GM19099 (cell line): ENCODE data around the gene RAB36.

Source experiments
- POLR2A ChIP-seq: IDR thresholded peaks from 3 replicates; pipeline ENCODE4 v1.6.1; 2011; ENCODE audit warnings: low read depth; ENCODE audit not compliant: insufficient read length; ENCODE audit errors: extremely low read depth

RAB36 gene

DNA sequence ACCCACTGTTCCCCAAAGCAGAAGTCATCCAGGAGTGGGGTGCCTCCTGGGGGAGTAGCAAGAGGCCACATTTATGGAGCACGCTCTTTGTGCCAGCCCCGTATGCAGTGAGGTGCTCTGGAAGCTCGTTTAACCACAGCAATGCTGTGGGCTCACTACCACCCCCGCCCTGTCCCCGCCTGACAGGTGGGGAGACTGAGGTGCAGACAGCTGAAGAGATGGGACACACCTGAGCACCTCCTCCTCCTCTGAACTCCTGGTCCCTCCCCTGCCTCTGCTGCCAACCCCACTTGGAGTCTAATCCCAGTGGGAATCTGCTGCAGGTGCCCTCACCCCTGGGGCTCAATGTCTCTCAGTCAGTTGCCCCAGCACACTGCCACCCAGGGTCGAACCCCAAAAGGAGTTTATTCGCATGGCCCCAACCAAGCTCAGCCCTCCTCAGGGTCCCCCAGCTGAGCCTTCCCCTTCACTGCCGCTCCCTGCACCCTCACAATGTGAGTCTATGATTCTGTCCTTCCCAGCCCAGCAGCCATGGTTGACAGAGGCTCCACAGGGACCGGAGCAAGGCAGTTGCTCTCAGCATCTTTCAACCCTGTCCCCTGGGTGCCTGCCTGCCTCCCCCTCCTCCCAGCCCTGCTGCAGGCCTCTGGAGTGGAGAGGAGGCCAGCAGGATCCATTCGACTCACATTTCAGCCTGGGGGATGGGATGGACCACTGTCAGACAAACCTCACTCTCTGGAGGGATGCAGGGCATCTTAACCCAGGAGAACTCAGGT lies 21.8 kb downstream of the RAB36 start:
- TF ChIP-seq POLR2A: no peak

GRCh38 chr22:23168391-23169042 lies 23.2 kb downstream of the RAB36 start:
- TF ChIP-seq POLR2A: no peak

DNA sequence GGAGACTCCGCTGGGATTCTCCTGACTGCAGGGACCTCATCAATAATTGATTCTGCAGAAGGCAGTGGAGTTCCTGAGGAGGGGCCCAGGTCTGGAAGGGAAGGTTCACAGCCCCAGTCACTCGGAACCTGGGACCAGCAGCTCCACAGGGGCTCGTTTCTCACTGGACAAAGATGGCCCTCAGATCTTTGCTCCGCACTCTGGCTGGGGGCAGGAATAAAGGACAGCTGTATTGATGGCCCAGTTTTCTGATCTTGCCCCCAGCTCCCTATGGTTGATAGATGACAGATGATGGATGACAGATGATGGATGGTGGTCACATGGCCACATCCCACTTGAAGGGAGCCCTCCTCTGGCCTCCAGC lies 23.7 kb downstream of the RAB36 start:
- no peak for TF ChIP-seq POLR2A

GRCh38 chr22:23175817-23176644 lies 30.8 kb downstream of the RAB36 start:
- no peak for TF ChIP-seq POLR2A

- TF ChIP-seq POLR2A: no peak
Measured at GRCh38 chr22:23176645-23177027, 31.4 kb downstream of the RAB36 start.

DNA sequence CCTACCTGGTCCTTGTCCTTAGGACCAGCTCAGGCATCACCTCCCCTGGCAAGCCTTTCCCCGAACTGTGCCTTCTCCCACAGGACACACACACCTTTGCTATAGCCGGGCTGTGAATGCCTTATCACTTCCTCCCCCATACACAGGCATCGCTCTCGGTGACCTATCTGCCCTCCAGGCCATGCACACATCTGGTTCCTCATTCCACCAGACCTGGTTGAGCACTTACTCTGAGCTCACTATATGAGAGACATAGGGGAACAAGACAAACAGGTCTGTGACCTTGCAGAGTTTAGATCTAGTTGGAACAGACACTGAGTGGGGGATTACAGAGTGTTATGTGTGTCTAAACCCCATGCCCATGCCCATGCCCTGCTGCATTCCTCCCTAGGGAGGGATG lies 31.9 kb downstream of the RAB36 start:
- TF ChIP-seq POLR2A: no peak

GRCh38 chr22:23178512-23179254 lies 33.4 kb downstream of the RAB36 start:
- TF ChIP-seq POLR2A: no peak

- no peak for TF ChIP-seq POLR2A
Measured at GRCh38 chr22:23179381-23180299, 34.4 kb downstream of the RAB36 start.

GRCh38 chr22:23180301-23180892 lies 35.1 kb downstream of the RAB36 start, which contains the start of gene BCR:
Gene BCR (plus strand): TSS chr22:23180509. CDS start chr22:23180961, 452 bp downstream.
- TF ChIP-seq POLR2A: peak; percentile 45

DNA sequence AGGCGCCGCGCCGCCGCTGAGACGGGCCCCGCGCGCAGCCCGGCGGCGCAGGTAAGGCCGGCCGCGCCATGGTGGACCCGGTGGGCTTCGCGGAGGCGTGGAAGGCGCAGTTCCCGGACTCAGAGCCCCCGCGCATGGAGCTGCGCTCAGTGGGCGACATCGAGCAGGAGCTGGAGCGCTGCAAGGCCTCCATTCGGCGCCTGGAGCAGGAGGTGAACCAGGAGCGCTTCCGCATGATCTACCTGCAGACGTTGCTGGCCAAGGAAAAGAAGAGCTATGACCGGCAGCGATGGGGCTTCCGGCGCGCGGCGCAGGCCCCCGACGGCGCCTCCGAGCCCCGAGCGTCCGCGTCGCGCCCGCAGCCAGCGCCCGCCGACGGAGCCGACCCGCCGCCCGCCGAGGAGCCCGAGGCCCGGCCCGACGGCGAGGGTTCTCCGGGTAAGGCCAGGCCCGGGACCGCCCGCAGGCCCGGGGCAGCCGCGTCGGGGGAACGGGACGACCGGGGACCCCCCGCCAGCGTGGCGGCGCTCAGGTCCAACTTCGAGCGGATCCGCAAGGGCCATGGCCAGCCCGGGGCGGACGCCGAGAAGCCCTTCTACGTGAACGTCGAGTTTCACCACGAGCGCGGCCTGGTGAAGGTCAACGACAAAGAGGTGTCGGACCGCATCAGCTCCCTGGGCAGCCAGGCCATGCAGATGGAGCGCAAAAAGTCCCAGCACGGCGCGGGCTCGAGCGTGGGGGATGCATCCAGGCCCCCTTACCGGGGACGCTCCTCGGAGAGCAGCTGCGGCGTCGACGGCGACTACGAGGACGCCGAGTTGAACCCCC lies 35.8 kb downstream of the RAB36 start:
- no peak for TF ChIP-seq POLR2A

DNA sequence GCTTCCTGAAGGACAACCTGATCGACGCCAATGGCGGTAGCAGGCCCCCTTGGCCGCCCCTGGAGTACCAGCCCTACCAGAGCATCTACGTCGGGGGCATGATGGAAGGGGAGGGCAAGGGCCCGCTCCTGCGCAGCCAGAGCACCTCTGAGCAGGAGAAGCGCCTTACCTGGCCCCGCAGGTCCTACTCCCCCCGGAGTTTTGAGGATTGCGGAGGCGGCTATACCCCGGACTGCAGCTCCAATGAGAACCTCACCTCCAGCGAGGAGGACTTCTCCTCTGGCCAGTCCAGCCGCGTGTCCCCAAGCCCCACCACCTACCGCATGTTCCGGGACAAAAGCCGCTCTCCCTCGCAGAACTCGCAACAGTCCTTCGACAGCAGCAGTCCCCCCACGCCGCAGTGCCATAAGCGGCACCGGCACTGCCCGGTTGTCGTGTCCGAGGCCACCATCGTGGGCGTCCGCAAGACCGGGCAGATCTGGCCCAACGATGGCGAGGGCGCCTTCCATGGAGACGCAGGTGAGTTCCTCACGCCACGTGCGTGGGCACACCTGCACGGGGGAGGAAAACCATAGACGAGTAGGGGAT lies 36.5 kb downstream of the RAB36 start:
- no peak for TF ChIP-seq POLR2A

DNA sequence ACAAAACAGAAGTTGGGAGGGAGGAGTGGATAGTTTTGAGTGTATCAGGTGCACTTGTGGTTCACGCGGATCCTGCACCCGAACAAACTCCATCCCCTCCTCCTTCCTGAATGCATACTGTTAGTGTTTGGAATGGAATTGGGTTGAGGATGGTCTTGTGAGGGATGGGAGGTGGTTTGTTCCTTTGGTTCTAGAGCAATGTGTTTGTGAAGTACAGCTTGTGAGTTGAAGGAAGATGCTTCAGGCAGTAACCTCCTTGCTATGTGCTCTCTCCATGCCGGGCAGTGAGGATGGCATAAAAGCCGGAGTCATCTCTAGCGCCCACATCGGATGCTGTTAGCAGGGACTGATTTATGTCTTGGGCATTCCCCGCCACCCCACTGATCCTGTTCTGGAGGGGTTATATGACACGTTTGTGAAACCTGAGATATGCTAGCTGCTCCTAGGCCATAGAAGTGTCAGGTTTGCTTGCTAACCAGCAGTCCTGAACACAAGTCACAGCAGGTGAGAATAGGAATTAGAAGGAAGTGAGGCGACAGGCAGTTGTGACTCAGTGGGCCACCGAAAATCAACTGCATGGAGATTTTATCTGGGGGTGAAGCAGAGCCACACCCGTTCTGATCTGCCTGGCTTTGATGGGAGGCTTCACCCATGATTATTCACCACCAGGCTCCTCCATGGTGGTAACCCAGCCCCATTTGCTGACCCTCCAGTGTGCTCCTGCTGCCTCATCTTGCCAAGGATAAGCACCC lies 37.2 kb downstream of the RAB36 start:
- no peak for TF ChIP-seq POLR2A
